Esophagus squamous epithelium (tissue), 4 donors: Measurements from ENCODE around the gene NGFR.

Experiments used
- POLR2A ChIP-seq, 4 donors: fragments of 450-650 bp; IDR thresholded peaks; one replicate each; pipeline ENCODE4 v1.6.1; 2017; ENCODE audit warnings: antibody characterized with exemption in 4 of 4, mild to moderate bottlenecking in 4 of 4, moderate library complexity in 3 of 4
- TF ChIP-seq, protein P1 (sequence below), 6 experiments: fragments of 450-650 bp in 4 of 6; fragments of 200-600 bp in 2 of 6; sonication (generic) in 2 of 6; IDR thresholded peaks; one replicate each; pipeline ENCODE4 v1.5.1; 2016 to 2019; ENCODE audit warnings: antibody characterized with exemption in 6 of 6, mild to moderate bottlenecking in 4 of 6, moderate library complexity in 4 of 6

- TF ChIP-seq POLR2A (IDR thresholded peaks at IDR 0.05), result no peak
- TF ChIP-seq, protein P1, sequence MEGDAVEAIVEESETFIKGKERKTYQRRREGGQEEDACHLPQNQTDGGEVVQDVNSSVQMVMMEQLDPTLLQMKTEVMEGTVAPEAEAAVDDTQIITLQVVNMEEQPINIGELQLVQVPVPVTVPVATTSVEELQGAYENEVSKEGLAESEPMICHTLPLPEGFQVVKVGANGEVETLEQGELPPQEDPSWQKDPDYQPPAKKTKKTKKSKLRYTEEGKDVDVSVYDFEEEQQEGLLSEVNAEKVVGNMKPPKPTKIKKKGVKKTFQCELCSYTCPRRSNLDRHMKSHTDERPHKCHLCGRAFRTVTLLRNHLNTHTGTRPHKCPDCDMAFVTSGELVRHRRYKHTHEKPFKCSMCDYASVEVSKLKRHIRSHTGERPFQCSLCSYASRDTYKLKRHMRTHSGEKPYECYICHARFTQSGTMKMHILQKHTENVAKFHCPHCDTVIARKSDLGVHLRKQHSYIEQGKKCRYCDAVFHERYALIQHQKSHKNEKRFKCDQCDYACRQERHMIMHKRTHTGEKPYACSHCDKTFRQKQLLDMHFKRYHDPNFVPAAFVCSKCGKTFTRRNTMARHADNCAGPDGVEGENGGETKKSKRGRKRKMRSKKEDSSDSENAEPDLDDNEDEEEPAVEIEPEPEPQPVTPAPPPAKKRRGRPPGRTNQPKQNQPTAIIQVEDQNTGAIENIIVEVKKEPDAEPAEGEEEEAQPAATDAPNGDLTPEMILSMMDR (IDR thresholded peaks at IDR 0.05), result no peak
Measured at GRCh38 chr17:49545806-49546545, 50.9 kb downstream of the NGFR start.
